Ishikawa (cell line): Measurements from ENCODE around the gene C1QB.

ENCODE experiments used
- CEBPB ChIP-seq: IDR thresholded peaks from 2 replicates; pipeline ENCODE4 v1.6.1; 2012
- CREB1 ChIP-seq: IDR thresholded peaks from 2 replicates; pipeline ENCODE4 v1.6.1; 2012; ENCODE audit warnings: low read depth
- FOXM1 ChIP-seq: IDR thresholded peaks from 2 replicates; pipeline ENCODE4 v1.6.1; 2012; ENCODE audit warnings: low read depth, borderline replicate concordance
- RAD21 ChIP-seq: IDR thresholded peaks from 2 replicates; pipeline ENCODE4 v1.6.1; 2012; ENCODE audit warnings: low read depth
- TAF1 ChIP-seq: IDR thresholded peaks from 2 replicates; pipeline ENCODE4 v1.6.1; 2012; ENCODE audit warnings: low read depth, mild to moderate bottlenecking
- TF ChIP-seq, protein P1 (sequence below): IDR thresholded peaks from 2 replicates; pipeline ENCODE4 v1.6.1; 2012; ENCODE audit warnings: low read depth, mild to moderate bottlenecking
- TF ChIP-seq, protein P2 (sequence below): IDR thresholded peaks from 2 replicates; pipeline ENCODE4 v1.6.1; 2012

DNA sequence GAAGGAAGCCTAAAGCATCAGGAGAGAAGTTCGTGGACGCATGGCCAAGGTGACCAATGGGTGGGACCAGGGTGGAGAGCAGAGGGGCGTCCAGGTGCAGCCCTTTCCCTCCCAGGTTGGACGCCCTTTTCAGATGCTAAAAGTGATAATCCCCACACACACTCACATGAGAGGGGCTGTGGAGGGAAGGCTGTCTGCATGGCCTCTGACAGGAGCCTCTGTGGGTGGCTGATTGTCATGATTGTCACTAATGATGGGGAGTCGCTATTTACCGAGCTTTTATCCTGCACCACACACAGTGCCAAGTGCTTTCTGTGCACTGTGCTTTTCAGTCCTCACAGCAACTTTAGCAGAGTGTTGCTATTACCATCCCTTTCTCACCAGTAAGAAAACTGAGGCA is 43.7 kb upstream of the C1QB start:
- TF ChIP-seq, protein P1, sequence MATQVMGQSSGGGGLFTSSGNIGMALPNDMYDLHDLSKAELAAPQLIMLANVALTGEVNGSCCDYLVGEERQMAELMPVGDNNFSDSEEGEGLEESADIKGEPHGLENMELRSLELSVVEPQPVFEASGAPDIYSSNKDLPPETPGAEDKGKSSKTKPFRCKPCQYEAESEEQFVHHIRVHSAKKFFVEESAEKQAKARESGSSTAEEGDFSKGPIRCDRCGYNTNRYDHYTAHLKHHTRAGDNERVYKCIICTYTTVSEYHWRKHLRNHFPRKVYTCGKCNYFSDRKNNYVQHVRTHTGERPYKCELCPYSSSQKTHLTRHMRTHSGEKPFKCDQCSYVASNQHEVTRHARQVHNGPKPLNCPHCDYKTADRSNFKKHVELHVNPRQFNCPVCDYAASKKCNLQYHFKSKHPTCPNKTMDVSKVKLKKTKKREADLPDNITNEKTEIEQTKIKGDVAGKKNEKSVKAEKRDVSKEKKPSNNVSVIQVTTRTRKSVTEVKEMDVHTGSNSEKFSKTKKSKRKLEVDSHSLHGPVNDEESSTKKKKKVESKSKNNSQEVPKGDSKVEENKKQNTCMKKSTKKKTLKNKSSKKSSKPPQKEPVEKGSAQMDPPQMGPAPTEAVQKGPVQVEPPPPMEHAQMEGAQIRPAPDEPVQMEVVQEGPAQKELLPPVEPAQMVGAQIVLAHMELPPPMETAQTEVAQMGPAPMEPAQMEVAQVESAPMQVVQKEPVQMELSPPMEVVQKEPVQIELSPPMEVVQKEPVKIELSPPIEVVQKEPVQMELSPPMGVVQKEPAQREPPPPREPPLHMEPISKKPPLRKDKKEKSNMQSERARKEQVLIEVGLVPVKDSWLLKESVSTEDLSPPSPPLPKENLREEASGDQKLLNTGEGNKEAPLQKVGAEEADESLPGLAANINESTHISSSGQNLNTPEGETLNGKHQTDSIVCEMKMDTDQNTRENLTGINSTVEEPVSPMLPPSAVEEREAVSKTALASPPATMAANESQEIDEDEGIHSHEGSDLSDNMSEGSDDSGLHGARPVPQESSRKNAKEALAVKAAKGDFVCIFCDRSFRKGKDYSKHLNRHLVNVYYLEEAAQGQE: no peak
- no peak for TF ChIP-seq CEBPB
- no peak for TF ChIP-seq FOXM1
- TF ChIP-seq CREB1: no peak
- TF ChIP-seq TAF1: no peak
- TF ChIP-seq RAD21: no peak
- TF ChIP-seq, protein P2, sequence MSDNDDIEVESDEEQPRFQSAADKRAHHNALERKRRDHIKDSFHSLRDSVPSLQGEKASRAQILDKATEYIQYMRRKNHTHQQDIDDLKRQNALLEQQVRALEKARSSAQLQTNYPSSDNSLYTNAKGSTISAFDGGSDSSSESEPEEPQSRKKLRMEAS: no peak
